HepG2 (cell line): Measurements from ENCODE around the gene APBB3. TPM values are rescaled to one million over a fixed set of nuclear protein-coding genes. Genes with fewer than 3 reads are reported as not detected.

Experiments used
- AHR ChIP-seq: IDR thresholded peaks from 2 replicates; pipeline ENCODE4 v1.6.1; 2018; ENCODE audit warnings: missing genetic modification reagents, missing compliant biosample characterization
- CHD2 ChIP-seq: IDR thresholded peaks from 2 replicates; pipeline ENCODE4 v1.6.1; 2011; ENCODE audit warnings: low read depth, low read length, improper control_type of control experiment
- EEA1 ChIP-seq: sonication (generic); formaldehyde crosslinking; IDR thresholded peaks from 2 replicates; pipeline ENCODE4 v1.5.1; 2020; ENCODE audit warnings: mild to moderate bottlenecking, missing genetic modification reagents, borderline replicate concordance
- ETS1 ChIP-seq: sonication (generic); formaldehyde crosslinking; IDR thresholded peaks from 2 replicates; pipeline ENCODE4 v1.4.0; 2020; ENCODE audit warnings: missing genetic modification reagents
- FOXC1 ChIP-seq: sonication (generic); formaldehyde crosslinking; IDR thresholded peaks from 2 replicates; pipeline ENCODE4 v1.8.0; 2022; ENCODE audit warnings: mild to moderate bottlenecking, missing genetic modification reagents, borderline replicate concordance
- GMEB1 ChIP-seq: sonication (generic); formaldehyde crosslinking; IDR thresholded peaks from 2 replicates; pipeline ENCODE4 v1.5.1; 2020; ENCODE audit warnings: missing genetic modification reagents, mild to moderate bottlenecking, borderline replicate concordance
- IKZF5 ChIP-seq: IDR thresholded peaks from 2 replicates; pipeline ENCODE4 v1.6.1; 2018; ENCODE audit warnings: missing genetic modification reagents, mild to moderate bottlenecking, missing compliant biosample characterization
- ISL2 ChIP-seq: sonication (generic); formaldehyde crosslinking; IDR thresholded peaks from 2 replicates; pipeline ENCODE4 v1.5.0; 2020; ENCODE audit warnings: missing genetic modification reagents
- MYPOP ChIP-seq: sonication (generic); formaldehyde crosslinking; IDR thresholded peaks from 2 replicates; pipeline ENCODE4 v1.8.1; 2023; ENCODE audit warnings: mild to moderate bottlenecking, moderate library complexity, missing genetic modification reagents
- NR2F1 ChIP-seq, 2 experiments: fragments of 450-650 bp in 1 of 2; formaldehyde crosslinking in 1 of 2; IDR thresholded peaks; 2 replicates each; pipeline versions ENCODE4 v1.5.0 to v1.6.1; 2016 to 2020; ENCODE audit warnings: mild to moderate bottlenecking in 1 of 2, missing compliant biosample characterization in 1 of 2, missing genetic modification reagents in 1 of 2, moderate library complexity in 1 of 2
- REL ChIP-seq: sonication (generic); formaldehyde crosslinking; conservative IDR thresholded peaks from 2 replicates; pipeline ENCODE4 v1.8.0; 2022; ENCODE audit warnings: mild to moderate bottlenecking, missing genetic modification reagents, moderate library complexity
- TFDP1 ChIP-seq: IDR thresholded peaks from 2 replicates; pipeline ENCODE4 v1.6.1; 2016; ENCODE audit warnings: missing compliant biosample characterization, missing genetic modification reagents, borderline replicate concordance
- XRCC5 ChIP-seq: fragments of 200-400 bp; formaldehyde crosslinking; optimal IDR thresholded peaks from 2 replicates; pipeline ENCODE3; 2017; ENCODE audit warnings: mild to moderate bottlenecking, low read length
- ZBTB7A ChIP-seq: sonication (generic); formaldehyde crosslinking; IDR thresholded peaks from 2 replicates; pipeline ENCODE4 v1.8.0; 2022; ENCODE audit warnings: mild to moderate bottlenecking, missing genetic modification reagents
- ZMYM4 ChIP-seq: sonication (generic); formaldehyde crosslinking; IDR thresholded peaks from 2 replicates; pipeline ENCODE4 v1.8.1; 2023; ENCODE audit warnings: mild to moderate bottlenecking, missing genetic modification reagents
- ZNF136 ChIP-seq: sonication (generic); formaldehyde crosslinking; IDR thresholded peaks from 2 replicates; pipeline ENCODE4 v1.8.1; 2022; ENCODE audit warnings: low read depth, mild to moderate bottlenecking, moderate library complexity, missing genetic modification reagents
- ZNF3 ChIP-seq: IDR thresholded peaks from 2 replicates; pipeline ENCODE4 v1.7.0; 2017; ENCODE audit warnings: inconsistent platforms
- ZNF383 ChIP-seq: sonication (generic); formaldehyde crosslinking; IDR thresholded peaks from 2 replicates; pipeline ENCODE4 v1.4.0; 2020; ENCODE audit warnings: missing genetic modification reagents, mild to moderate bottlenecking, borderline replicate concordance
- ZNF414 ChIP-seq: sonication (generic); formaldehyde crosslinking; IDR thresholded peaks from 2 replicates; pipeline ENCODE4 v1.5.0; 2020; ENCODE audit warnings: missing genetic modification reagents
- ZNF614 ChIP-seq: IDR thresholded peaks from 2 replicates; pipeline ENCODE4 v1.6.1; 2018; ENCODE audit warnings: missing biosample characterization, missing genetic modification reagents, inconsistent platforms, borderline replicate concordance
- ZNF616 ChIP-seq: sonication (generic); formaldehyde crosslinking; IDR thresholded peaks from 2 replicates; pipeline ENCODE4 v1.5.0; 2020; ENCODE audit warnings: low read depth, mild to moderate bottlenecking, missing genetic modification reagents
- ZNF660 ChIP-seq: sonication (generic); formaldehyde crosslinking; IDR thresholded peaks from 2 replicates; pipeline ENCODE4 v1.5.1; 2020; ENCODE audit warnings: mild to moderate bottlenecking, low read depth, missing genetic modification reagents, borderline replicate concordance
- ZSCAN29 ChIP-seq: sonication (generic); formaldehyde crosslinking; conservative IDR thresholded peaks from 2 replicates; pipeline ENCODE4 v1.4.0; 2020; ENCODE audit warnings: mild to moderate bottlenecking, missing genetic modification reagents
- polyA plus RNA-seq, 8 experiments: library from polyadenylated mRNA; depleted of rRNA in 3 of 8; stranded (reverse) in 7 of 8; unstranded in 1 of 8; fragments of >200 nt; fragmentation: Illumina TruSeq in 4 of 8; extraction: Trizol in 4 of 8; gene quantifications; 2 replicates each; pipeline versions ENCODE4 v1.2.1 to v1.2.3, GENCODE V29; 2011 to 2016; ENCODE audit warnings: low read depth in 4 of 8, missing spikeins in 1 of 8, mixed read lengths in 1 of 8; ENCODE audit not compliant: insufficient read depth in 1 of 8
- total RNA-seq, 5 experiments: library from RNA; depleted of rRNA; stranded (reverse); fragments of >200 nt; fragmentation: Illumina TruSeq; extraction: Trizol; gene quantifications; 2 replicates each; pipeline ENCODE4 v1.2.3, GENCODE V29; 2016; ENCODE audit warnings: low read depth in 1 of 5

Gene APBB3
- total and polyA plus RNA-seq, 2 of the 13 experiments (the other 11 are each of a cell fraction or from before 2014, with no cell fraction given), result 0.38 to 0.78 TPM

- TF ChIP-seq MYPOP (no peak), ZNF136 (CRISPR knock-in tag) (0 out of 2 replicates have a peak, but pooled peaks have one; percentile 15), IKZF5 (no peak; the same call in 1 of the 2 replicates), ZNF660 (CRISPR knock-in tag) (no peak), ZBTB7A (no peak), NR2F1 (CRISPR knock-in tag; IDR thresholded peaks at IDR 0.05) (no peak), ZNF616 (CRISPR knock-in tag) (no peak), CHD2 (no peak), ZNF414 (CRISPR knock-in tag) (no peak), ZNF3 (CRISPR knock-in tag) (no peak), TFDP1 (CRISPR knock-in tag) (no peak; the same call in 1 of the 2 replicates), XRCC5 (peak; percentile 4), GMEB1 (CRISPR knock-in tag) (no peak), REL (no peak), ZSCAN29 (CRISPR knock-in tag) (peak; percentile 42; the same call in 1 of the 2 replicates), ETS1 (CRISPR knock-in tag) (no peak), ZMYM4 (no peak), FOXC1 (CRISPR knock-in tag) (0 out of 2 replicates have a peak, but pooled peaks have one; percentile 42), AHR (no peak), ZNF383 (no peak), ZNF614 (CRISPR knock-in tag) (no peak), ISL2 (CRISPR knock-in tag) (no peak), EEA1 (CRISPR knock-in tag) (no peak)
Measured at GRCh38 chr5:140546851-140547507, 17.4 kb downstream of the APBB3 start (continued).
